OCI-LY3 (cell line): ENCODE data around the gene CYP27A1.

Source experiments
- H2AFZ ChIP-seq: fragments of 200-600, 300-600 bp; shearing (Covaris generic); 2 replicates; pipeline ENCODE4 v1.6.0; 2014; ENCODE audit warnings: antibody characterized with exemption, low read depth, low read length
- H3K27ac ChIP-seq: fragments of 200-600, 300-600 bp; sonication (generic); 2 replicates; pipeline ENCODE4 v1.5.1; 2014; ENCODE audit warnings: mild to moderate bottlenecking, low read length, moderate library complexity, mixed read lengths
- H3K27me3 ChIP-seq: fragments of 200-600, 300-600 bp; sonication (generic); 2 replicates; pipeline ENCODE4 v1.6.1; 2014; ENCODE audit warnings: low read depth, low read length, mixed read lengths
- H3K36me3 ChIP-seq: fragments of 200-600, 300-600 bp; sonication (generic); replicated peaks from 2 replicates; pipeline ENCODE3; 2014; ENCODE audit warnings: low read depth, low read length, mixed read lengths
- H3K4me1 ChIP-seq: fragments of 300-600, 200-600 bp; sonication (generic); 2 replicates; pipeline ENCODE4 v1.6.1; 2014; ENCODE audit warnings: low read length, mixed read lengths
- H3K4me2 ChIP-seq: fragments of 200-600, 300-600 bp; sonication (generic); 2 replicates; pipeline ENCODE4 v1.6.1; 2014; ENCODE audit warnings: low read length, mixed read lengths
- H3K4me3 ChIP-seq: fragments of 300-600, 200-600 bp; sonication (generic); 2 replicates; pipeline ENCODE4 v1.5.1; 2014; ENCODE audit warnings: antibody characterized with exemption, mild to moderate bottlenecking, low read length, moderate library complexity
- H3K79me2 ChIP-seq: fragments of 300-600, 200-600 bp; shearing (Covaris generic); 2 replicates; pipeline ENCODE4 v1.6.1; 2014; ENCODE audit warnings: mild to moderate bottlenecking, low read length, mixed read lengths
- H3K9ac ChIP-seq: fragments of 300-600, 200-600 bp; shearing (Covaris generic); 2 replicates; pipeline ENCODE4 v1.6.0; 2014; ENCODE audit warnings: mild to moderate bottlenecking, low read length, moderate library complexity
- H3K9me3 ChIP-seq: fragments of 200-600, 300-600 bp; shearing (Covaris generic); 2 replicates; pipeline ENCODE4 v1.6.1; 2014; ENCODE audit warnings: low read length, mixed read lengths; ENCODE audit not compliant: insufficient read depth
- H4K20me1 ChIP-seq: fragments of 200-600, 300-600 bp; sonication (generic); 2 replicates; pipeline ENCODE4 v1.6.1; 2016; ENCODE audit warnings: low read length, mixed read lengths; ENCODE audit not compliant: insufficient read depth
- EZH2phosphoT487 ChIP-seq: fragments of 200-600 bp; shearing (Covaris generic); IDR thresholded peaks from 2 replicates; pipeline ENCODE4 v1.6.1; 2018; ENCODE audit warnings: antibody characterized with exemption, mixed run types, low read depth
- TF ChIP-seq, protein P1 (sequence below): fragments of 200-600, 300-600 bp; sonication (generic); IDR thresholded peaks from 2 replicates; pipeline ENCODE4 v1.5.1; 2014; ENCODE audit warnings: antibody characterized with exemption, low read length, low read depth

Gene CYP27A1

DNA sequence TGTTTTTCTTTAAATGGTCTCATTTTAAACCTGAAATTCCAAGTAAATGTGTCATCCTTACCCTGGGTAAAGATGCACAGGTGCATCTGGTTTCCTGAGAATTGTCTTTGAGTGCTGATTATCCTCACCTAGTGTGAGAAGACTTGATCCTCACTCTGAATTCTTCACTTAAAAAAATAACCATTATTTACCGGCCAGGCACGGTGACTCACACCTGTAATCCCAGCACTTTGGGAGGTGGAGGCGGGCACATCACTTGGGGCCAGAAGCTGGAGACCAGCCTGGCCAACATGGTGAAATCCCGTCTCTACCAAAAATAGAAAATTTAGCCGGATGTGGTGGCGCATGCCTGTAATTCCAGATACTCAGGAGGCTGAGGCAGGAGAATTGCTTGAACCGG lies 67.8 kb downstream of the CYP27A1 start:
- Histone ChIP-seq H3K9me3 (no peaks in the 10 kb centered on the region), H3K27ac (no peak overlapping the region), H2AFZ (no peak overlapping the region), H3K27me3 (no peaks in the 10 kb centered on the region), H3K9ac (no peak overlapping the region), H3K4me1 (no peaks in the 10 kb centered on the region), H3K79me2 (no peaks in the 10 kb centered on the region), H3K4me2 (no peak overlapping the region), H4K20me1 (no peaks in the 10 kb centered on the region), H3K4me3 (no peak overlapping the region), H3K36me3 (no peaks in the 10 kb centered on the region)
- TF ChIP-seq EZH2phosphoT487 = no peak

DNA sequence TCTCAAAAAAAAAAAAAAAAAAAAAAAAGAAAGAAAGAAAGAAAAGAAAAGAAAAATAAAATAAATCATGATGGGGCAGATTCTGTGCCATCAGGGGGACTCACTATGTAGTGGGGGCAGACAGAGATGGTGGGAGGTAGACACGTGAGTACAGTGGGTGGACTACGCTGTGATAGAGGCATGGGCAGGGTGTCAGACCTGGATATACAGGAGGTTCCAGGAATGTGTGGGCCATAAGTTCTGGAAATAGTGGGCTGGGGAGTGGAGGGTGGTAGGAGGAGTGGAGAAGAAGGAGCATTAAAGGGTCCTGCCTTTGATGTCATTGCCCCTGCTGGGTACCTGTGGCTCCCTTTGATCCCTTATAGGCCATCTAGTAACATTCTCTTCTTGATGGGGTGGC lies 68.8 kb downstream of the CYP27A1 start:
- Histone ChIP-seq H3K79me2 (no peaks in the 10 kb centered on the region), H3K4me1 (no peaks in the 10 kb centered on the region), H3K27me3 (no peaks in the 10 kb centered on the region; the same call in 1 of the 2 replicates), H3K9ac (no peak overlapping the region), H3K9me3 (no peaks in the 10 kb centered on the region), H2AFZ (no peak overlapping the region), H3K4me3 (no peak overlapping the region), H3K36me3 (no peaks in the 10 kb centered on the region), H4K20me1 (no peaks in the 10 kb centered on the region), H3K27ac (no peak overlapping the region), H3K4me2 (no peak overlapping the region)
- TF ChIP-seq EZH2phosphoT487 = no peak

DNA sequence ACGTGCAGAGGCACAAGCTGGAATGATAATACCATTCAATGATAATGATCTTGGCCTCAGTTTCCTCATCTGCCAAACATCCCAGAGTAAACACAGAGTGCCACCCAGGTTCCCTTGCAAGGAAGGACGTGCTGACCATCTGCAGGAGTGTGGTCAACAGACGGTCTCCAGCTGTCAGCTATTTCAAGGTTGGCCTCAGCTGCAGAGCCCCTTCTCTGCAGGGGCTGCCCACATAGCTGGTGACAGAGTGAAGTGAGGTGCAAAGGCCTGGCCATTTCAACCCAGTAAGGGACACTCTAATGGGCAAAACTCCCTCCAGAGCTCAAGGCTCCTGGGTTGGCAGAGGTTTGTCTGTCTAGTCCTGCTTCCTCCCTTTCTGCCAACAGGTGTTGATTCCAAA lies 69.3 kb downstream of the CYP27A1 start:
- no peak for TF ChIP-seq EZH2phosphoT487
- TF ChIP-seq, protein P1, sequence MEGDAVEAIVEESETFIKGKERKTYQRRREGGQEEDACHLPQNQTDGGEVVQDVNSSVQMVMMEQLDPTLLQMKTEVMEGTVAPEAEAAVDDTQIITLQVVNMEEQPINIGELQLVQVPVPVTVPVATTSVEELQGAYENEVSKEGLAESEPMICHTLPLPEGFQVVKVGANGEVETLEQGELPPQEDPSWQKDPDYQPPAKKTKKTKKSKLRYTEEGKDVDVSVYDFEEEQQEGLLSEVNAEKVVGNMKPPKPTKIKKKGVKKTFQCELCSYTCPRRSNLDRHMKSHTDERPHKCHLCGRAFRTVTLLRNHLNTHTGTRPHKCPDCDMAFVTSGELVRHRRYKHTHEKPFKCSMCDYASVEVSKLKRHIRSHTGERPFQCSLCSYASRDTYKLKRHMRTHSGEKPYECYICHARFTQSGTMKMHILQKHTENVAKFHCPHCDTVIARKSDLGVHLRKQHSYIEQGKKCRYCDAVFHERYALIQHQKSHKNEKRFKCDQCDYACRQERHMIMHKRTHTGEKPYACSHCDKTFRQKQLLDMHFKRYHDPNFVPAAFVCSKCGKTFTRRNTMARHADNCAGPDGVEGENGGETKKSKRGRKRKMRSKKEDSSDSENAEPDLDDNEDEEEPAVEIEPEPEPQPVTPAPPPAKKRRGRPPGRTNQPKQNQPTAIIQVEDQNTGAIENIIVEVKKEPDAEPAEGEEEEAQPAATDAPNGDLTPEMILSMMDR = no peak
- H3K9ac ChIP-seq = no peak overlapping the region
- no peak overlapping the region for H3K27ac ChIP-seq
- no peaks in the 10 kb centered on the region for H3K36me3 ChIP-seq
- H3K79me2 ChIP-seq = no peaks in the 10 kb centered on the region
- H3K9me3 ChIP-seq = no peaks in the 10 kb centered on the region
- no peaks in the 10 kb centered on the region for H4K20me1 ChIP-seq
- H3K27me3 ChIP-seq = no peaks in the 10 kb centered on the region; the same call in 1 of the 2 replicates
- H3K4me2 ChIP-seq = no peak overlapping the region
- H2AFZ ChIP-seq = no peak overlapping the region
- no peaks in the 10 kb centered on the region for H3K4me1 ChIP-seq
- H3K4me3 ChIP-seq = no peak overlapping the region

DNA sequence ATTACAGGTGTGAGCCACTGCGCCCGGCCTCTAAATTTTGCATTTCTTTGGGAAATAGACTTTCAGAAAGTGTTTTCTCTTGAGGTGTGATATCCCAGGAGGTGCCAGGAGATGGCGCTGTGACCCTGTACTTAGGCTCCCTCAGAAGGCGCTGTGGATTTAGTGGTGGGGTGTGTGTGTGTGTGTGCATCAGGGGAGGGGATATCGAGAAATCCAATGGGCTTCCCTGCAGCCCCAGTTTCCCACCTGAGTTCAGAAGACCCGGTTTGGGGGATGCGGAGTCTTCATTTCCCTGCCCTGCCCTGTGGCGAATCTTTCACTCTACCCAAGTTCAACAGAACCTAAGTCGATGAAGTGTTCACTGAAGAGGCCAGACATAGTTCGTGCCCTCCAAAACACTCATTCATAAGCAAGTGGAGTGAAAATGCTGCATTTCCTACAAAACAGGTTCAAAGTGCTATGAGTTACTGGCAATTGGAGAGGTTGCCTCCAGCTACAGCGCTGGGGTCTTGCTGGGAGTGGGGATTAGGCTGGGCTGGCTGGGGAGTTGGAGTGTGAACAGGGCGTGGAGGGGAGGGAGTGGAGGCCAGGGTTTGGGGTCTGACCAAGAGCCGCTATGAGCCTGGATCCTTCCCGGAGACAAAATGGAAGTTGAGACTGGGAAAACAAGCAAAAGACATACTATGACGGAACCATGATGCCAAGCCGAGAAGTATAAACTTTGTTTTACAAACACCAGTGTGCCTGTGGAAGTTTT lies 71.1 kb downstream of the CYP27A1 start:
- H3K27ac ChIP-seq = no peak overlapping the region
- no peak overlapping the region for H3K9ac ChIP-seq
- H3K4me3 ChIP-seq = peak overlapping the region; percentile 65
- no peak overlapping the region for H2AFZ ChIP-seq
- no peaks in the 10 kb centered on the region; the same call in 1 of the 2 replicates for H3K27me3 ChIP-seq
- H3K4me1 ChIP-seq = no peaks in the 10 kb centered on the region
- H3K36me3 ChIP-seq = no peaks in the 10 kb centered on the region
- TF ChIP-seq EZH2phosphoT487 = no peak
- TF ChIP-seq, protein P1 = peak; percentile 77
- no peaks in the 10 kb centered on the region for H3K79me2 ChIP-seq
- no peaks in the 10 kb centered on the region for H4K20me1 ChIP-seq
- H3K9me3 ChIP-seq = no peaks in the 10 kb centered on the region
- peak overlapping the region; percentile 75 for H3K4me2 ChIP-seq

DNA sequence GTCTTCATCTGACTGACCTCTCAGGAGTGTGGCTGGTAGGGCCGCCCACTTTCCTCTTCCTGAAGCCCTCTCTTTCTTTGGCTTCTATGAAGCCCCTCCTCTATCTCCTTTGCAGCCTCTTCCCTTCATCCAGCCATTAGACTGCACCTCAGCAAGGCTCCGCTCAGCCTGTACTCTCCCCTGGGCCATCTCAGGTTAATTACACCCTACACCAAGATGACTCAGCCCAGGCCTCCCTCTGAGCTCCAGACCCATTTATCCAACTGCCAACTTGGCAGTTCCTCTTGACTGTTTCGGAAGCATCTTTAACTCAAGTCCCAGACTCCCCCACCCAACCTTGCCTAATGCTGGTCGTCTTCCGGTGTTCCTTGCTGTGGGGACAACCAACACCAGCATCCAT lies 71.8 kb downstream of the CYP27A1 start:
- Histone ChIP-seq H3K9me3 (no peaks in the 10 kb centered on the region), H3K4me2 (no peak overlapping the region), H2AFZ (no peak overlapping the region), H3K27me3 (no peaks in the 10 kb centered on the region; the same call in 1 of the 2 replicates), H3K4me3 (no peak overlapping the region), H4K20me1 (no peaks in the 10 kb centered on the region), H3K4me1 (no peaks in the 10 kb centered on the region), H3K9ac (no peak overlapping the region), H3K79me2 (no peaks in the 10 kb centered on the region), H3K36me3 (no peaks in the 10 kb centered on the region), H3K27ac (no peak overlapping the region)
- TF ChIP-seq EZH2phosphoT487 = no peak
- TF ChIP-seq, protein P1 = no peak
